ENCODE data around the gene CAMK1G.

GRCh38 chr1:209597499-209597898, 14.0 kb downstream of the CAMK1G start:
- TF ChIP-seq CTCF (IDR thresholded peaks at IDR 0.05) (no peak), EZH2 (IDR thresholded peaks at IDR 0.05; ENCODE audit: borderline replicate concordance, insufficient read depth, low read depth, low read length, poor library complexity, severe bottlenecking) (no peak)
